NCI-H187 treated with DMSO at 0.1 percent for 48 hours (cell line): ENCODE measurements around the gene MRPS21.
A peak's percentile ranks its signal among the peaks of the same experiment; 100 is the strongest.
"Not testable (repeated sequence)": the region's sequence is repeated elsewhere in the genome, so short reads cannot be mapped to it uniquely, and the experiment has no call there.

Experiments used
- DNase-seq: peaks from one replicate; lab custom pipeline; 2025; lab: John Stamatoyannopoulos, UW

Gene MRPS21

GRCh38 chr1:150281758-150282557 is 11.7 kb upstream of the MRPS21 start, which contains the start of gene CIART:
Gene CIART (plus strand): TSS chr1:150282554. CDS start chr1:150283268, 714 bp downstream.
- DNase-seq: peak; percentile 100

GRCh38 chr1:150282558-150282958 is 11.1 kb upstream of the MRPS21 start:
- no peak for DNase-seq

GRCh38 chr1:150283260-150283659 is 10.4 kb upstream of the MRPS21 start:
- DNase-seq: no peak

- DNase-seq: no peak
These were observed 5.3 kb upstream of the MRPS21 start for GRCh38 chr1:150288382-150288781.

- DNase-seq: no peak
These were observed 4.8 kb upstream of the MRPS21 start for GRCh38 chr1:150288822-150289221.

GRCh38 chr1:150295476-150295875 is 1.8 kb downstream of the MRPS21 start:
- no peak for DNase-seq

- DNase-seq: no peak
These were observed 6.1 kb downstream of the MRPS21 start for GRCh38 chr1:150299716-150300115.

GRCh38 chr1:150302338-150302737 is 8.7 kb downstream of the MRPS21 start:
- no peak for DNase-seq

- no peak for DNase-seq
These were observed 9.2 kb downstream of the MRPS21 start for GRCh38 chr1:150302902-150303301.

GRCh38 chr1:150308585-150308984 is 14.9 kb downstream of the MRPS21 start:
- not testable (repeated sequence) for DNase-seq

GRCh38 chr1:150309758-150310508 is 16.3 kb downstream of the MRPS21 start:
- no peak for DNase-seq

GRCh38 chr1:150311762-150312161 is 18.1 kb downstream of the MRPS21 start:
- DNase-seq: no peak

GRCh38 chr1:150314691-150315090 is 21.0 kb downstream of the MRPS21 start:
- DNase-seq: not testable (repeated sequence)

GRCh38 chr1:150320667-150320978 is 27.0 kb downstream of the MRPS21 start:
- DNase-seq: no peak

GRCh38 chr1:150321826-150322166 is 28.1 kb downstream of the MRPS21 start:
- no peak for DNase-seq

- DNase-seq: no peak
These were observed 28.6 kb downstream of the MRPS21 start for GRCh38 chr1:150322310-150322709.

- DNase-seq: no peak
These were observed 39.1 kb downstream of the MRPS21 start for GRCh38 chr1:150332651-150333290.

GRCh38 chr1:150346316-150346715 is 52.7 kb downstream of the MRPS21 start:
- DNase-seq: no peak

- no peak for DNase-seq
These were observed 59.2 kb downstream of the MRPS21 start for GRCh38 chr1:150352866-150353265.
